ENCODE data around the gene PET117. TPM values are rescaled to one million over a fixed set of nuclear protein-coding genes. Genes with fewer than 3 reads are reported as not detected.

Gene PET117
- total and polyA plus RNA-seq, 12 donors: 4.5 to 45.4 (median 17.8) TPM

DNA sequence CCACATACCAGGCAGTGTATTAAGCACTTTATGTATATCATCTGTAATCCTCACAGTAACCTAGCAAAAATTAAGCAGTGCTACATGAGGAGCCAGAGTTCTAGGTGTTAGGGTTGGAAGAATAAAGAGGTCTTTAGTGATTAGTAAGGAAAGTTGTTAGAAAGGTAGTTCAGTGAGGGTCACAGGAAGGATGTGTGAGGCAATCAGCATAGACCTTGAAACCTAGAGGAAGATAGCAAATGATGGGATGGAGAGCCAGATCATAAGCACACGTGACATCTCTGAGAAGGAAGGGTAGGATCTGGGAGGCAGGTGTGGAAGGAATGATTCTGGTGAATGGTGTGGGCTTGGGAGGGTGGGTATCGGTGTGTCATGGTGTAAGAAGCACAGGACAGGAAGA lies 2.2 kb downstream of the PET117 start:
- H3K27me3 ChIP-seq: no peaks in the 10 kb centered on the region
- TF ChIP-seq POLR2A (IDR thresholded peaks at IDR 0.05): no peak
- TF ChIP-seq, protein P1, sequence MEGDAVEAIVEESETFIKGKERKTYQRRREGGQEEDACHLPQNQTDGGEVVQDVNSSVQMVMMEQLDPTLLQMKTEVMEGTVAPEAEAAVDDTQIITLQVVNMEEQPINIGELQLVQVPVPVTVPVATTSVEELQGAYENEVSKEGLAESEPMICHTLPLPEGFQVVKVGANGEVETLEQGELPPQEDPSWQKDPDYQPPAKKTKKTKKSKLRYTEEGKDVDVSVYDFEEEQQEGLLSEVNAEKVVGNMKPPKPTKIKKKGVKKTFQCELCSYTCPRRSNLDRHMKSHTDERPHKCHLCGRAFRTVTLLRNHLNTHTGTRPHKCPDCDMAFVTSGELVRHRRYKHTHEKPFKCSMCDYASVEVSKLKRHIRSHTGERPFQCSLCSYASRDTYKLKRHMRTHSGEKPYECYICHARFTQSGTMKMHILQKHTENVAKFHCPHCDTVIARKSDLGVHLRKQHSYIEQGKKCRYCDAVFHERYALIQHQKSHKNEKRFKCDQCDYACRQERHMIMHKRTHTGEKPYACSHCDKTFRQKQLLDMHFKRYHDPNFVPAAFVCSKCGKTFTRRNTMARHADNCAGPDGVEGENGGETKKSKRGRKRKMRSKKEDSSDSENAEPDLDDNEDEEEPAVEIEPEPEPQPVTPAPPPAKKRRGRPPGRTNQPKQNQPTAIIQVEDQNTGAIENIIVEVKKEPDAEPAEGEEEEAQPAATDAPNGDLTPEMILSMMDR (IDR thresholded peaks at IDR 0.05): no peak
- H3K4me3 ChIP-seq: no peak overlapping the region
- H3K27ac ChIP-seq: no peak overlapping the region
- DNase-seq: no peak
- intact Hi-C loops (cut with DNase I): no loop called here
- H3K4me1 ChIP-seq (replicated peaks in 1 of 2): peaks cover 11 to 25% of the 10 kb centered on the region in 2 donors
- WGBS, 4 donors: 58 to 74% (median 70%) methylated on average over 2 of the region's 2 CpGs
- no peaks in the 10 kb centered on the region for H3K9me3 ChIP-seq (replicated peaks in 1 of 3)
- H3K36me3 ChIP-seq (replicated peaks in 1 of 2): peaks cover 0 to 18% of the 10 kb centered on the region in 2 donors

DNA sequence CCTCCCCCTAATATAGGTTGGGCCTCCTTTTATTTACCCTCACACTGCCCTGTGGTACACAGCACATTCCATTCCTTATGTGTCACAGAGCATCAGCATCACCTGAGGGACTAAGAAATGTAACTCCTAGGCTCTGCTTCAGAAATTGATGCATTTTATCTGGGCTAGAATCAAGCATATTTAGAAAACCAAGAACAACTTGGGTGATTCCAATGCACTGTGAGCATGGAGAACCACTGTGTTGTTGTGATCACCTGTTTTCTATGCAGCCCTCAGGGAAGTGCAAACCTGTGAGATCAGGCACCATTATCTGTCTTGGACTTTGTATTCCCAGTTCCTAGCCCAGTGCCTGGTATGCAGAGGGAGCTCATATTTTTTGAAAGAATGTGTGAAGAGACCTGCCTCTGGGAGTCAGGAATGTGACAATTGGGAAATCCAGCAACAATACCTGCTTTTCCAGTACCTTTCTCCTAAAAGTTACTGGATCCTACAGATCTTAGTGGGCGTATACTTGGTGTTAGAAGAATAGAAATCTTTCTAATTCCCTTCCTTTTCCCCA lies 7.0 kb downstream of the PET117 start:
- 93 to 100% (median 97%) methylated on average over 1 of the region's 1 CpG for WGBS, 4 donors
- Histone ChIP-seq H3K4me3 (no peak overlapping the region), H3K4me1 (replicated peaks in 1 of 2) (peaks cover 0 to 9% of the 10 kb centered on the region in 2 donors), H3K9me3 (replicated peaks in 1 of 3) (no peaks in the 10 kb centered on the region), H3K36me3 (replicated peaks in 1 of 2) (peaks cover 0 to 18% of the 10 kb centered on the region in 2 donors), H3K27ac (no peak overlapping the region), H3K27me3 (no peaks in the 10 kb centered on the region)
- DNase-seq: no peak
- intact Hi-C loops (cut with DNase I): no loop called here
- TF ChIP-seq, protein P1 (IDR thresholded peaks at IDR 0.05): no peak
- no peak for TF ChIP-seq POLR2A (IDR thresholded peaks at IDR 0.05)

DNA sequence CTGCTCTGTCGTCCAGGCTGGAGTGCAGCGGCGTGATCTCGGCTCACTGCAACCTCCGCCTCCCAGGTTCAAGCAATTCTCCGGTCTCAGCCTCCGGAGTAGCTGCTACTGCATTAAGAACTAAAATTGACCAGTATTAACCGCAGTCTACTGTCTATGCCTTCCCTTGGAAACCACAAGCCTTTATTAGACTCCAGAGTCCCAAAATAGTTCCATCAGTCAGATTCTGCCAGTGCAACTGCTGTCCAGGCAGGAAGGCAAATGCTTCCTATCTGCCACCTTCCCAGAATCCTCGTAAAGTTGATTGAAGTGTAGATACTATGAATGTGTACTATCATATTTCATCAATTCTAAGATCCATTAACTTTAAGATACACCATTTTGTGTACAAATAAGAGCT lies 16.7 kb downstream of the PET117 start:
- TF ChIP-seq, protein P1 (IDR thresholded peaks at IDR 0.05): no peak
- TF ChIP-seq POLR2A (IDR thresholded peaks at IDR 0.05): no peak
- DNase-seq: no peak
- H3K4me3 ChIP-seq: no peak overlapping the region
- H3K27me3 ChIP-seq: no peaks in the 10 kb centered on the region
- no peaks in the 10 kb centered on the region for H3K9me3 ChIP-seq (replicated peaks in 1 of 3)
- no peak overlapping the region for H3K27ac ChIP-seq
- H3K36me3 ChIP-seq (replicated peaks in 1 of 2): peaks cover 0 to 40% of the 10 kb centered on the region in 2 donors
- intact Hi-C loops (cut with DNase I): no loop called here
- no peaks in the 10 kb centered on the region for H3K4me1 ChIP-seq (replicated peaks in 1 of 2)
- WGBS, 4 donors: 93 to 98% (median 95%) methylated on average over 9 of the region's 9 CpGs

DNA sequence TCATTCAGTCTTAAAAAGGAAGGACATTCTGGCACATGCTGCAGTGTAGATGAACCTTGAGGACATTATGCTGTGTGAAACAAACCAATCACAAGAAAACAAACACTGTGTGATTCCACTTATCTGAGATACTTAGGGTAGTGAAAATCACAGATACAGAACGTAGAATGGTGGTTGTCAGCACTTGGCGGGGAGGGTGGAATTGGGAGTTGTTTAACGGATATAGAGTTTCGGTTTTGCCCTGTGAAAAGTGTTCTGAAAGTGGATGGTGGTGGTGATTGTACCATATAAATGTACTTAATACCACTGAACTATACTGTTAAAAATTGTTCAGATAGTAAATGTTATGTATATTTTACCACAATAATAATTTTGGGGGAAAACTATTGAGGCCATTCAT lies 18.4 kb downstream of the PET117 start:
- H3K4me1 ChIP-seq (replicated peaks in 1 of 2): no peaks in the 10 kb centered on the region
- H3K36me3 ChIP-seq (replicated peaks in 1 of 2): peaks cover 0 to 42% of the 10 kb centered on the region in 2 donors
- intact Hi-C loops (cut with DNase I): no loop called here
- no peaks in the 10 kb centered on the region for H3K27me3 ChIP-seq
- TF ChIP-seq, protein P1 (IDR thresholded peaks at IDR 0.05): no peak
- no peak for TF ChIP-seq POLR2A (IDR thresholded peaks at IDR 0.05)
- no peaks in the 10 kb centered on the region for H3K9me3 ChIP-seq (replicated peaks in 1 of 3)
- H3K27ac ChIP-seq: no peak overlapping the region
- DNase-seq: no peak
- WGBS, 4 donors: 94 to 98% (median 96%) methylated on average over 4 of the region's 4 CpGs
- H3K4me3 ChIP-seq: no peak overlapping the region
